NB4 (cell line): ENCODE data around the gene ATOSB.
A peak's percentile ranks its signal among the peaks of the same experiment; 100 is the strongest.

Source experiments
- DNase-seq: peaks from one replicate; pipeline ENCODE4 v3.0.0; 2010; ENCODE audit warnings: low read depth
- H3K4me3 ChIP-seq: one replicate; pipeline ENCODE4 v1.5.1; 2011; ENCODE audit warnings: mild to moderate bottlenecking, low read depth, low read length, moderate library complexity
- CTCF ChIP-seq: IDR thresholded peaks from one replicate; pipeline ENCODE4 v1.5.1; 2012; ENCODE audit warnings: low read depth, low read length
- MAX ChIP-seq: IDR thresholded peaks from 2 replicates; pipeline ENCODE4 v1.6.1; 2011; ENCODE audit warnings: low read depth, low read length
- MYC ChIP-seq: IDR thresholded peaks from 2 replicates; pipeline ENCODE4 v1.6.1; 2011; ENCODE audit warnings: low read depth, low read length
- POLR2A ChIP-seq: IDR thresholded peaks from 2 replicates; pipeline ENCODE4 v1.6.1; 2011; ENCODE audit warnings: mild to moderate bottlenecking; ENCODE audit not compliant: insufficient read length; ENCODE audit errors: extremely low read depth

The ATOSB gene

GRCh38 chr9:35104586-35104985, 11.1 kb downstream of the ATOSB start:
- DNase-seq = no peak
- TF ChIP-seq MYC = no peak
- no peak for TF ChIP-seq MAX
- no peak for TF ChIP-seq POLR2A
- no peak for TF ChIP-seq CTCF
- H3K4me3 ChIP-seq = no peak overlapping the region

GRCh38 chr9:35103660-35104191, 11.9 kb downstream of the ATOSB start:
- TF ChIP-seq MYC = no peak
- TF ChIP-seq MAX = no peak
- TF ChIP-seq POLR2A = no peak
- TF ChIP-seq CTCF = no peak
- H3K4me3 ChIP-seq = peak overlapping the region; percentile 95
- no peak for DNase-seq

GRCh38 chr9:35102769-35103659, 12.6 kb downstream of the ATOSB start, which contains the start of gene STOML2:
Gene STOML2 (minus strand): TSS chr9:35103131. CDS start chr9:35103094, 37 bp downstream.
- TF ChIP-seq CTCF (no peak), MYC (peak; percentile 97), POLR2A (peak; percentile 96), MAX (peak; percentile 86)
- peak within 1 kb of the TSS; percentile 95 for H3K4me3 ChIP-seq
- peak; percentile 100 for DNase-seq

GRCh38 chr9:35102465-35102768, 13.2 kb downstream of the ATOSB start:
- TF ChIP-seq MAX (no peak), POLR2A (no peak), CTCF (no peak), MYC (no peak)
- DNase-seq = no peak
- peak overlapping the region; percentile 95 for H3K4me3 ChIP-seq

- no peak for TF ChIP-seq MAX
- no peak for TF ChIP-seq MYC
- TF ChIP-seq POLR2A = no peak
- TF ChIP-seq CTCF = no peak
- DNase-seq = peak; percentile 23
These were observed 18.1 kb downstream of the ATOSB start for GRCh38 chr9:35097573-35097972.

More at GRCh38 chr9:35097573-35097972, 18.1 kb downstream of the ATOSB start:
- H3K4me3 ChIP-seq = no peak overlapping the region
